GM12872 (cell line): Measurements from ENCODE around the gene GALNT14.

ENCODE experiments used
- TF ChIP-seq, protein P1 (sequence below): IDR thresholded peaks from 3 replicates; pipeline ENCODE4 v1.5.1; 2011; ENCODE audit warnings: low read depth, mild to moderate bottlenecking, low read length, moderate library complexity; ENCODE audit not compliant: insufficient read depth

GALNT14 gene

DNA sequence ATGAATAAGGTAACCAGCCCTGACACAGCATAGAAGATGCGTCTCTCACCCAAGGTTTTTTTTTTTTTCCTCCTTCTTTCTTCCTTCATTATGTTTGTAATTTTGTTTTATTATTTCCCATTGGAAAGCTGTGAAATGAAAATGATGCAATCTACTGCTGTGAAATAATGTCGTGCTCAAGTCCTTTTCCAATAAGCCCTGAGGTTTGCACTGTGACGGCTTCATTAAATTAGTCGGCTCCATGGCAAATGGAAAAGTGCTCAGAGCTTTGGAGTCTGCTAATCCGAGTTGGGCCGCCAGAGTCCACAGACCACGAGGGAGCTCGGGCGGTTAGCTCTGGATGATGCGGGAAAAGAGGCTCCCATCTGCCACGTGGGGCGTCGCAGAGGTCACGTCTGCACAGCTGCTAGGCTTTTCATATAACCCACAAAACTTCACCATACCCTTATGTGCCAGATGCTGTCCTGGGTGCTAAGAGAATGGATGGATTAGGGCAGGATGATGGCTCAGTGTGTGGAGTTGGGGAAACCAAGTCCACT is 238.7 kb downstream of the GALNT14 start:
- TF ChIP-seq, protein P1, sequence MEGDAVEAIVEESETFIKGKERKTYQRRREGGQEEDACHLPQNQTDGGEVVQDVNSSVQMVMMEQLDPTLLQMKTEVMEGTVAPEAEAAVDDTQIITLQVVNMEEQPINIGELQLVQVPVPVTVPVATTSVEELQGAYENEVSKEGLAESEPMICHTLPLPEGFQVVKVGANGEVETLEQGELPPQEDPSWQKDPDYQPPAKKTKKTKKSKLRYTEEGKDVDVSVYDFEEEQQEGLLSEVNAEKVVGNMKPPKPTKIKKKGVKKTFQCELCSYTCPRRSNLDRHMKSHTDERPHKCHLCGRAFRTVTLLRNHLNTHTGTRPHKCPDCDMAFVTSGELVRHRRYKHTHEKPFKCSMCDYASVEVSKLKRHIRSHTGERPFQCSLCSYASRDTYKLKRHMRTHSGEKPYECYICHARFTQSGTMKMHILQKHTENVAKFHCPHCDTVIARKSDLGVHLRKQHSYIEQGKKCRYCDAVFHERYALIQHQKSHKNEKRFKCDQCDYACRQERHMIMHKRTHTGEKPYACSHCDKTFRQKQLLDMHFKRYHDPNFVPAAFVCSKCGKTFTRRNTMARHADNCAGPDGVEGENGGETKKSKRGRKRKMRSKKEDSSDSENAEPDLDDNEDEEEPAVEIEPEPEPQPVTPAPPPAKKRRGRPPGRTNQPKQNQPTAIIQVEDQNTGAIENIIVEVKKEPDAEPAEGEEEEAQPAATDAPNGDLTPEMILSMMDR: no peak

DNA sequence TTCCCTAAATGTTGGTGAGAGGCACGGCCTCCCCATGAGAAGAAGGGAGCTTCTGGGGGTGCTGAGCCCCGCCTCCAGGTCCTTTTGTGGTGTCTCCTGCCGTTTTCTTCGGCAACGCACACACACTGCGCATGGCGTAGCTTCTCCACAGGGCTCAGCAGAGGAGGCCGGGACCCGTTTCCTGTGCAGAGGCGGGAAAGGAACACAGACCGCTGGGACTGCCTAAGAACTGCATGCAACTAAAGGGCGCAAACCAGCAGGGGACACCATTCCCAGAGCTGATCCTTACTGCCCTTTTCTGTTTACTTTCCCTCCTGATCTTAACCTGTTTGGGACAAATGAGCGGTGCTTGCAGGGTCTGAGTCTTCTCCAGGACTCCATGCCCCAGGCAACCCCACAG is 240.7 kb downstream of the GALNT14 start:
- TF ChIP-seq, protein P1: no peak

DNA sequence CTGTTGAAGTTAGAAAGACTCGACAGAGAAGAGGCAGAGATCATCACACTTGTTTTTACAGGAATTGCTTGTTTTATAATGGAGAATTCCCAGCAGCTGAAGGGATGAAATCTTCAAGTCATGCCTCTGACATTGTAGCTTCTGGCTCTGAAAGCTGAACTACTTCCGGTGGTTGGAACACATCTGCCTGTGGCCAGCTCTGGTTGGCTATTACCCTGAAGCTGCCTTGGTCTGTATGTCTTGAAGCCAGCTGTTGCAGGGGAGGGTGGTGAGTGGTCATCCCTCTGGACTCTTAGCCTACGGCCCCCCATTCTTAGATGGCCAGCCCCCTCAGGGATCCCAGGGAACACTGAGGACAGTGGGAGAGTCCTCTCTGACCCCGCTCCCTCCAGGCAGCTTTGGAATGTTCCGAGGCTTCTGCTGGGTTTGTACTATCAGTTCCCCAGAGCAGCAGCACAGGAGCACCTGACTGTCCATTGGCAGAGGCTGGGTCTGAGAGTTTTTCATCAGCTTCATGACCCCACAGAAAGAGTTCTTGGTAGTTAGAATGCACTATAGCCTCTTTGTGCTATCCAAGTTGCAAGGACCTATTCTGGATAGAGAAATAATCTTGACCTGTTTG is 243.6 kb downstream of the GALNT14 start:
- TF ChIP-seq, protein P1: no peak

DNA sequence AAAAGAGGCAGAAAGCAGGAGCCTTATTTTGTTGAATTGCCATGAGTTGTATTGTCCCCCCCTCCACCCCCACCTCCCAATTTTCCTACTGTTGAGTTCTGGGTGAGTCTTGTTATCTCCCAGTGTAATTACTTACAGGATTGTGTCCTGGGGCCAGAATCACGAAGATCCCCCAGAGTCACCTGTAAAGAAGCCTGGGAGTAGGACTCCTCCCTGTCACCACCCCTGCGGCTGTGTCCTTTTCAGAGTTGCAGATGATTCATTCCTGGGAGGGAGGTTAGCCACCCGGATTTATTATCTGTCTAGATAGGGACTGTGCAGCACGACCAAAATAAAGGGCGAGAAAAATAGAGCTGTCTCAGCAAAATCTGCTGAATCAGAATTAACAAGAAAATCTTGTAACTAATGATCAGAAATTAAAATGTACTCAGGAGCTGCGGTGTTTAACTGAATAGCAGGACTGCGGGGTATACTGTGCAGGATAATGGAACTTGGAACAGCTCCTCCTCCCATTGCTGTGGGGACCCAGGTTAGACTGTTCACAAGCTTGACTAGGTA is 249.3 kb downstream of the GALNT14 start:
- TF ChIP-seq, protein P1: no peak

DNA sequence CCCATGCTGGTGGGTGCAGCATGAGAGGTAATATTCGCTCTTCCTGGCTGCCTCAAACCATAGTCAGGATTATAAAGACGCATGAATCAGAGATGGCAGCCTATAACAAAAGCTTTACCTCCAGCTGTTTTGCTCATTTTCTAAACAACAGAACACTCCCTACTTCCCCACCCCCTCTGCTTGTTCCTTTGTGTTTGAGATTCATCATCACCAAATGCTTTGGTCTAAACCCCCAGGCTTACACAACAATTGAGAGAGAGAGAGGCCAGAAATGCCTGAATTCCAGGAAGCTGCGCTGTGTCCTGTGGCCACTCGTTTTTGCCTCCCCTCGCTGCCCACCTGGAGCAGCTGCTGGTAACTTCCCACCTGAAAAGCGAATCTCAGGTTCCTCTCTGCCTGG is 252.2 kb downstream of the GALNT14 start:
- TF ChIP-seq, protein P1: no peak

DNA sequence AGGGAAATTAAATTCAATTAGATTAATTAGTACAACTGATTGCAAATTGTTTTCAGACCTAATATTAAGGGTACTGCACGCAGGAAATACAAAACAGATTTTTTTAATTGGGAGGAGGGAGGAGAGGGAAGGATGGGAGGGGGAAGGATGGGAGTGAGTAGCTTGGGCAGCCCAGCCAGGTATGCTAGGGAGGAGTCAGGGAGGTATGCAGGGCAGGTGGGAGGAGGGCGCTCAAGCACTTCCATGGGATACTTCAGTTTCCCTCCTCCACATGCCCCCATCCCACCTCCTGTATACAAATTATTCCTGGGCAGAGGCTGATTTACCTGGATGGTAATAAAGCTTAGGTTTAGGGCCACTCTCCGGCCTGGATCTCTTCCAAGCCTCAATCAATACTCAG is 254.4 kb downstream of the GALNT14 start:
- TF ChIP-seq, protein P1: no peak

DNA sequence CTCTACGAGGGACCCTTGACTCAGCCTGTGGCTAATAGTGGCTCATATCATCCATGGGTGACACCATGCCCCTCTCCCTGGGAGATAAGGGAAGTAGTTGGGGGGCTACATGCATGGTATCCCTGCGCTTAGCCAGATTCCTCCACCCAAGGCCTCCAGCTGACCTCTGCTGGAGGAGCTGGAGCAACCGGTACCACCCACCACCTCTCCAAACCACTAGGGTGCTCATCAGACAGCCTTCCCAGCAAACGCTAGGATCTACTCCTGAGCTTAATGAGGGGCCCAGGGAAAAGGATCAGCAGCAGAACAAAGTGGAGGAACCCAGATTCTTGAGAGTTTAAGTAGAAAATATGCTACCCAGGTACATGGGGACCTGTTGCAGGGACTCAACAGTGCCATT is 255.1 kb downstream of the GALNT14 start:
- TF ChIP-seq, protein P1: no peak
